ENCODE results near the gene SRCIN1.
"Not testable (repeated sequence)": the region's sequence is repeated elsewhere in the genome, so short reads cannot be mapped to it uniquely, and the experiment has no call there.

Gene SRCIN1

DNA sequence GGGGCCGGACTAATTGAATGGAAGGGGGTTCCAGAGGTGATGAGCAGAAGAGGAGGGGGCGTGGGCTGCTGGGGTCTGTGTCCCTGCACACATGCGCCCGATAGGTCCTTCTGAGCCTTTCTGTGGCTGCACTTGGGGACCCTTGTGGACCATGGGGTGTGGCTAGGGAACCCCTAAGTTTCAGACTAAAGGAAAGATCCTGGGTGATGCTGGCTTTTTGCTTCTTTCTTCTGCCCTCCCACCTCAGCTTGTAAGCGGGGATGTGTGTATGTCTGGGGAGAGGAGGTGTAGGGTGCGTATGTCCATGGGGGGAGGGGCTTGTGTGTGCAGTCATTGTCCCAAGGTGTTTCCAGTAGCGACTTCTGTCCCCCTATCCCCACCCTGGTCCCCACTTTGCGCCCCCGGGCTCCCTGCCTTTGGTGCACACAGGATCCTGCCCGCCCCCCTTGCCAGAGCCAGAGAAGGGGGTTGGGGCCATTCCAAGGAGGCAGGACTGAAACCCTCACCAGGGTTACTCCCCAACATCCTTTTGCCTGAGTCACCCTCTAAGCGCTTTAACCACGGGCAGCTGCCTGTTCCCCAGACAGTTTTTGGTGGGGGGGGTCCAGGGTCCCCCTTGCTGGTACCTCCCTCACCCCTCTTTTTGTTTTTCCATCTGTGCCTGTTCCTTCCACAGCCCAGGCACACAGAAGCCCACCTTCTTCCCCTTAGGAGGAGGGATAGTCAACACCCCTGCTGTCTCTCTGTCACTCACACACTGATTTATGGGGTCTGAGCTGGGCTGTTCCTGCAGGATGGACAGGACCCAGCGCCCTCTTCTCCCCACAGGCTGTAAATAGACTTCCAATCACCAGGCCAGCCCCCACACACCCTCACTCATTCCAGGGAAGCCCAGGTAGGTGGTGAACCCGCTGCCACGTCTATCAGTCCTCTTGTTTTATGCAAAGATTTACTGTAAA, 94.3 kb downstream of the SRCIN1 start:
- DNase-seq (ENCODE audit: low read depth in 1 of 2, low spot score in 1 of 2) = no peak

DNA sequence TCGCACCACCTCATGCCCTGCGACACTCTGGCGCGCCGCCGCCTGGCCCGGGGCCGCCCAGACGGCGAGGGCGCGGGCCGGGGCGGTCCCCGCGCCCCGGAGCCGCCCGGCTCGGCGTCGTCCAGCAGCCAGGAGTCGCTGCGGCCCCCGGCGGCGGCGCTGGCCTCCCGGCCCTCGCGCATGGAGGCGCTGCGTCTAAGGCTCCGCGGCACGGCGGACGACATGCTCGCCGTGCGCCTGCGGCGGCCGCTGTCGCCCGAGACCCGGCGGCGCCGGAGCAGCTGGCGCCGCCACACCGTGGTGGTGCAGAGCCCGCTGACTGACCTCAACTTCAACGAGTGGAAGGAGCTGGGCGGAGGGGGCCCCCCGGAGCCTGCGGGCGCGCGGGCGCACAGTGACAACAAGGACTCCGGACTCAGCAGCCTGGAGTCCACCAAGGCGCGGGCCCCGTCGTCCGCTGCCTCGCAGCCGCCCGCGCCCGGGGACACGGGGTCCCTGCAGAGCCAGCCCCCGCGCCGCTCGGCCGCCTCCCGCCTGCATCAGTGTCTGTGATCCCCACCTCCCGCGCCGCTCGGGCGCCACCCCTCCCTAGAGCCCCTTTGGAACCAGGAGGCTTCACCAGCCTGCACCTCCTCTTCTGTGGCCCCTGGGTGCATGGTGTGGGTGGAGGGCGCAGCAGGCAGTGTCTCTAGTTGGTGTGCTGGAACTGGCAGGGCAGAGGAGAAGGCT, 95.2 kb downstream of the SRCIN1 start:
- DNase-seq (ENCODE audit: low read depth in 1 of 2, low spot score in 1 of 2) = no peak

DNA sequence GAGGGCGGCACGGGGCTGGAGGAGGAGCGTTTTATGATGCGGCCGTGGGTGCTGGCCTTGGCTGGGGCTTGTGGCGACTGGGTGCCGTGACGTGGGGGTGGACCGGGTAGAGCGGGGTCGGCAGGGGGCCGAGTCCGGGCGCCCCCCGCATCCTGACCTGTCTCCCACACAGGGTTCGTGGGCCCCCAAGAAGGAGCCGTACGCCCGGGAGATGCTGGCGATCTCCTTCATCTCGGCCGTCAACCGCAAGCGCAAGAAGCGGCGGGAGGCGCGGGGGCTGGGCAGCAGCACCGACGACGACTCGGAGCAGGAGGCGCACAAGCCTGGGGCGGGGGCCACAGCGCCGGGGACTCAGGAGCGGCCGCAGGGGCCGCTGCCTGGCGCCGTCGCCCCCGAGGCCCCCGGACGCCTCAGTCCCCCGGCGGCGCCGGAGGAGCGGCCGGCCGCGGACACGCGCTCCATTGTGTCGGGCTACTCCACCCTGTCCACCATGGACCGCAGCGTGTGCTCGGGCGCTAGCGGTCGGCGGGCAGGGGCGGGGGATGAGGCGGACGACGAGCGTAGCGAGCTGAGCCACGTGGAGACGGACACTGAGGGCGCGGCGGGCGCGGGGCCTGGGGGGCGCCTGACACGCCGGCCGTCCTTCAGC, 95.9 kb downstream of the SRCIN1 start:
- DNase-seq (ENCODE audit: low read depth in 1 of 2, low spot score in 1 of 2) = no peak

DNA sequence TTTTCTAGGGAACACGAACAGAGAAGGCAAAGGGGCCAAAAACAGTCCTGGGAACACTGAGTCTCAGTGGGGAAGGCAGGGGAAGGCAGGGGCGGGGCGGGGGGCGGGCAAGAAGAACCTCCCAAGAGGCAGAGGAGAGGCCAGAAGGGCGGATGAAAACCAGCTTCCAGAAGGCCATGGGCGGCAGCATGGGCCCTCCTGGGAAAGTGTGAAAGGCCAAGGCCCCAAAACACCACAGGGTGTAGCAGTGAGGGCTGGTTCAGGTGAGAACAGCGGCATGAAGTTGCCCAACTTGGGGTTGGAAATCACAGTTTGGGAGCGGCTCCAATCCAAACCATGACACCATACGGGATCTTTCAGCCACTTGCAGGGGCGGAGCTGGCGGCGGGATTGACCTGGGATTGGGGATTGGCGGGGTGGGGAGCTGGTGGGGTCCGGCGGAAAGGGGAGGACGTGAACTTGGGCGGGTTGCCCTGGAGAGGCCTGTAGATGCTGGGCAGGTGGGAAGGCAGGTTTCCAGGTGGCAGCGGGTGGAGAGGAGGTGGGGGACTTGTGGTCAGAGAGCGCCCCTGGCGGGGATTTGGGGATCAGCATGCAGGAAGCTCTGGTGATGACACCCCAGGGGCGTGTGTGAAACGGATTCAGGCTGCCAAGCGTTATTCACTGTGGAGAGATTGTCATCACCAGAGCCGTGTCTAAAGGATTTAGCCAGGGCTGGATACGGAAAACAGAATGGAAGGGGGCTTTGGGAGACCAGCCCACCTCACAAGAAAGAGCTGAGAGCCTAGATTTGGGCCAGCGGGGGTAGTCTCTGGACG, 96.6 kb downstream of the SRCIN1 start:
- peak; percentile 47 to 55 for DNase-seq (ENCODE audit: low read depth in 1 of 2, low spot score in 1 of 2)

DNA sequence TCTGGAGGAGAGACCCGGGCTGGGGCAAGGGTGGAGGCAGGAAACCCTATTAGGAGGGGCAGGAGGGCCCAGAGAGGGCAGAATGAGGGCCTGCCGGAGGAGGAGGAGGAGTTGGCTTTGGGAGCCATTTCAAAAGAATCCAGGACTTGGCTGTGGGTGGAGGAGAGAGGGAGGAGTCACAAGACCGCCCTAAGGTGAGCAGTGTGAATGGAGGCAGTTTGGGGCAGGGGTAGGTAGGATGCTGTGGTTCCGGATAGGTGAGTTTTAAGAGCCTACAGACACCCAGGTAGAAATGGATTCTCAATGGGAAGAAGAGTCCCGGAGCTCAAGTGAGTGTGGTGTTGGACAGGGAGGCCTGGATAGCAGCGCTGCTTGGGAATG, 97.2 kb downstream of the SRCIN1 start:
- no peak for DNase-seq (ENCODE audit: low read depth in 1 of 2, low spot score in 1 of 2)

DNA sequence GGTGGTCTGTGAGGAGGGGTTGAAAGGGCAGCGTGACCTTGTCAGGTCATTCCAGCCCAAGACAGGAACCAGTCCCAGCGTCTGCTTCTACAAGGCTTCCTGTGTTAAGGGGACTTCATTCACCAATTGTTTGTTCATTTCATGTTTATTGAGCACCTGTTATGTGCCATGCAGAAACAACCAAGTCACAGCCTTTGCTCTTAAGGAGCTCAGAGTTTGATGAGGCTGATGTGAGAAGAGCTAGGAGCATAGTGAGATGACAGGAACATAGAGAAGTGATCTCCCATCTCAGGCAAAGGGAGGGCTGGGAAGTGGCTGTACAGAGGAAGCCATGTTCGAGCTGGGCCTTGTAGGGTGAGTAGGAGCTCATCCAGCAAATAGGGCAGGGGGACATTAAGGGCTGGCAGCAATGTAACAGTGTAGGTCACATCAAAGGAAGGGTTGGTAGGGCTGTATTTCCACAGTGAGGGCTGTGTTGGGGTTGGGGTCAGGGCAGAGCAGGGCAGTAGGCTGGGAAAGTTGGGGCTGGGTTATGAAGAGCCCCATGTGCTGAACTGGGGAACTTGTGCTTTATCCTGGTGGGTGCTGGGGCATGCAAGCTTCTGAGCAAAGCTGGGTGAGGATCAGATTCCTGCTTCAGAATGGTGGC, 97.7 kb downstream of the SRCIN1 start:
- DNase-seq (ENCODE audit: low read depth in 1 of 2, low spot score in 1 of 2) = no peak

DNA sequence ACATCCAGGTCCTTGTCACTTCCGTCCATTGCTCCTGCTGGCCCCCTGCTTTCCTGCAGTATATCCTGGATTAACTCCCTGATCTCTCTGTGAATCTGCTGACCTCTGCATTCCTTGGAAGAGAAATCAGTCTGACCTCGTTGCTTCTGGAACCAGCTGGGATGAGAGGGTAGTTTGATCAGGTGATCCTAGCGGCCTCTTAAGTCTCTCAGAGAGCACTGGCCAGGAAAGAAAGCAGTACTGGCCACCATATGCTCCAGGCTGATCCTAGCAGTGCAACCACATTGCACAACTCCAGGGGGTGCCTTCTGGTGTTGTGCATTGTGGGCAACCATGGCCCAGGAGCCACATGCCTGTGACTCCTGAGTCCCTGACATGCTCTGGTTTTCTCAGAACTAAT, 98.3 kb downstream of the SRCIN1 start:
- no peak for DNase-seq (ENCODE audit: low read depth in 1 of 2, low spot score in 1 of 2)

DNA sequence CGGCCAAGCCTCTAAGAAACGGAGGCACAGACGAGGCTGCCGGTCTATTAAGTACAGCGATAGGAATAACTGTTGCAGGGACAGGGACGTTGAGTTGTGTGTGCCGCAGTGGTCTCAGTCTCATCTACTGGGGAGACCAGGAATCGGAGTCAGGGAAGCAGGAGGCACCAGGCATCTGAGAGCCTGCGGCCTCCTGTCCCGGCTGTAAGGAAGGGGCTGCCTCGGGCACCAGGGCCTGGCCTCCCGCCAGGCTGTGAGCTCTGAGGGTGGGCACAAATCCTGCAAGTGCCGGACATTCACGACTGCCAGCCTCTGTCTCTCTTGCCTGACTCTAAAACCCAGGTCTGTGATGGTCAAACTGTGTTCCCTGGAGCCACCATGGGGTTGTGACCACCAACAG, 101.5 kb downstream of the SRCIN1 start:
- no peak for DNase-seq (ENCODE audit: low read depth in 1 of 2, low spot score in 1 of 2)

DNA sequence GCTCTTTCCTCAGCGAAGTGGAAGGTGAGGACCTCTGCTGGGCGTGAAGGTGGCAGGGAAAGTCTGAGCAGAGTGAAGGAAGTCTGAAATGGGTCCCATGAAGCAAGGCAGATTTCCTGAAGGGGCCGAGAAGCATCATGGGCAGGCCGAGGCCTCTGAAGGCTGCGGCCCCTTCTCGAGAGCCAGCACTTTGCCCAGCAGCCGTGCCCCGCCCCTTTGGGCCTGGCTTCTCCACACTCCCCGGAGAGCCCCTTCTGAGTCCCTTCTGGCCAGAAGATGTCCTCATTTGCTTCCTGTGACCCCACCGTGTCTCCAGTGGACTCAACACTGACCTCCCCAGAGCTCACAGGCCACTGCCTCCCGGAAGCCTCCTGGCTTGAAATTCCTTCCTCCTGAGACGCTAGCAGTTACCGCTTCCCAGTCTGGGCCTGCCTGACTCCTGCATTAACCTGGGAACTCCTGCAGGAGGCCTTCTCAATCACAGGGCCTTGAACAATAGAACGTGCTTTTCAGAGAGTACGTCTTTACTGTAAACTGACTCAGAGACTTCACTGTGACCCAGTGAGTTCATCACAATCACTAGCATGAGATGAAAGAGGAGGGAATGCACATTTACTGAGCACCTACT, 102.4 kb downstream of the SRCIN1 start:
- not testable (repeated sequence) for DNase-seq (ENCODE audit: low read depth in 1 of 2, low spot score in 1 of 2)

DNA sequence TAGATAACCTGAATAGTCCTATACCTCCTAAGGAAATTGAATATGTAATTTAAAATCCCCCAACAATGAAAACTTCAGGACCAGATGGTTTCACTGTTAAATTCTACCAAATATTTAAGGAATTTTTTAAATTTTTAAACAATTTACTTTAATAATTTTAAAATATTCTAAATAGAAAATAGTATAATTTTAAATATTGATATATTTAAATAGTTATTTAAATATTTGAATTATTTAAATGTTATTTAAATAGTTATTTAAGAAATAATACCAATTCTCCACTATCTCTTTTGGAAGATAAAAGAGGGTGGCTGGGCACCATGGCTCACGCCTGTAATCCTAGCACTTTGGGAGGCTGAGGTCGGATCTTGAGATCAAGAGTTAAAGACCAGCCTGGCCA, 104.0 kb downstream of the SRCIN1 start:
- DNase-seq (ENCODE audit: low read depth in 1 of 2, low spot score in 1 of 2) = not testable (repeated sequence)

DNA sequence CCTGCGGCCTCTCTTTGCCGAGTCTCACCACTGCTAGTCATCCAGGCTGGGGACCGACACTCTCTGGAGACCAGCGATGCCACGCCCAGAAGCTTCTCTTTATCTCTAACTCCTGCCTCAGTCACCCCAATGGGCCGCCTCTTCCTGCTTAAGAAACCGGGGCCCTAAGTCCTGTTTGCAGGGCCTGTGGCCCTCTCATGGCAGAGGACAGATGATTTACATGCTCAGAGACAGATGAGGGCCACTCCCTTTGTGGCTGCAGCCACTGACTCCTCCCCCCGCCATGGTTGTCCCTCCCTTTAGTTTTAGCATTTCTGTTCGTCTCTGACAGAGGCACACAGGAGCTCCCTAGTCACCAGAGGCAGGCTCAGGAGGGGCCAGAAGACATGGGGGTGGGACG, 106.5 kb downstream of the SRCIN1 start:
- DNase-seq (ENCODE audit: low read depth in 1 of 2, low spot score in 1 of 2) = not testable (repeated sequence)

DNA sequence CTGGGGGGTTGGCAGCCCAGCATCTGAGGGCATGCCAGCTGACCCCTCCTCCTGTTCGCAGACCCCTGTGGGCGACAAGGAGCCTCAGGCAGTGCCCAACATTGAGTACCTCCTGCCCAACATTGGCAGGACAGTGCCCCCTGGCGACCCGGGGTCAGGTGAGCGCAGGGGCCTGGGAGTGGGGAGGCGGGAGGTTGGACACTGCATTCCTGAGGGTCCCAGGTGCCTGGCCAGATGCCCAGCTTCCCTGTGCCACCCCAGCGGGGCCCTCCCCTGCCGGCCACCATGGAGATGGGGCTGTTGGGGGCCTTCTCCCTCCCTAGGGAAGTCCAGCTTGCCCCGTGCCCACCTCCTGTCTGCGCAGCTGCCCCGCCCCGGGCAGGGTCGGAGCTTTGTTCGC, 107.4 kb downstream of the SRCIN1 start:
- no peak for DNase-seq (ENCODE audit: low read depth in 1 of 2, low spot score in 1 of 2)

DNA sequence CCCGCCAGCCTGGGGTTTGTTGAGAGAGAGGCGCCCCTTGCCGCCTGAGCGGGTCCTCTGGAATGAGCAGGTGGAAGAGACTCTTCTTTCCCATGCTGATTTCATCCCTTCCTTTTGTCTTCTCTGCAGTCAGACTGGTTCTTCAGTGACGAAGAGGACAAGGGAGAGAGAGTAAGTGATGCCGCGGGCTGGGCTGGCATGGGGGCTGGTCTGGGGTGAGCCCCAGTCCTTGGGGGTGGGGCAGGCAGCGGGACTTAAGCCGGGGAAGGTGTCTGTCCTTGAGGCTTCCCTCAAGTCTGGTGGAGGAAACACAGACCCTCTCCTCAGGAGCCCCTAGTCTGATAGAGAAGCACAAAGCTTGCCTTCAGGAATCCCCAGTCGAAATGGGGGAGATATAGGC, 108.1 kb downstream of the SRCIN1 start:
- DNase-seq (ENCODE audit: low read depth in 1 of 2, low spot score in 1 of 2) = not testable (repeated sequence)

DNA sequence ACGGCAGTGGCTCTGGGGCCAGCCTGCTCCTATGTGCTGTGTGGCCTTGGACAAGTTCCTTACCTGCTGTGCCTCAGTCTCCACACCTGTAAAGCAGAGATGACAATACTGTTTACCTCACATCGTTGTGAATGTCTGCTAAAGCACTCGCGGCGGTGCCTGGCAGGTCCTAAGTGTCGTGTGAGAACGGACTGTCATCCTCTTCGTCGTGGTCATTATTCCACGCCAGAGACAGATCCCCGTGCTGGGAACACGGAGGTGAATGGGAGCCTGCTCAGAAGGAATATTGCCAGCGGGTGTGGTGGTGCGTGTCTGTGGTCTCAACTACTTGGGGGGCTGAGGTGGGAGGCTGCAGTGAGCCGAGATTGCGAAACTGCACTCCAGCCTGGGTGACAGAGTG, 111.6 kb downstream of the SRCIN1 start:
- DNase-seq (ENCODE audit: low read depth in 1 of 2, low spot score in 1 of 2) = not testable (repeated sequence)

DNA sequence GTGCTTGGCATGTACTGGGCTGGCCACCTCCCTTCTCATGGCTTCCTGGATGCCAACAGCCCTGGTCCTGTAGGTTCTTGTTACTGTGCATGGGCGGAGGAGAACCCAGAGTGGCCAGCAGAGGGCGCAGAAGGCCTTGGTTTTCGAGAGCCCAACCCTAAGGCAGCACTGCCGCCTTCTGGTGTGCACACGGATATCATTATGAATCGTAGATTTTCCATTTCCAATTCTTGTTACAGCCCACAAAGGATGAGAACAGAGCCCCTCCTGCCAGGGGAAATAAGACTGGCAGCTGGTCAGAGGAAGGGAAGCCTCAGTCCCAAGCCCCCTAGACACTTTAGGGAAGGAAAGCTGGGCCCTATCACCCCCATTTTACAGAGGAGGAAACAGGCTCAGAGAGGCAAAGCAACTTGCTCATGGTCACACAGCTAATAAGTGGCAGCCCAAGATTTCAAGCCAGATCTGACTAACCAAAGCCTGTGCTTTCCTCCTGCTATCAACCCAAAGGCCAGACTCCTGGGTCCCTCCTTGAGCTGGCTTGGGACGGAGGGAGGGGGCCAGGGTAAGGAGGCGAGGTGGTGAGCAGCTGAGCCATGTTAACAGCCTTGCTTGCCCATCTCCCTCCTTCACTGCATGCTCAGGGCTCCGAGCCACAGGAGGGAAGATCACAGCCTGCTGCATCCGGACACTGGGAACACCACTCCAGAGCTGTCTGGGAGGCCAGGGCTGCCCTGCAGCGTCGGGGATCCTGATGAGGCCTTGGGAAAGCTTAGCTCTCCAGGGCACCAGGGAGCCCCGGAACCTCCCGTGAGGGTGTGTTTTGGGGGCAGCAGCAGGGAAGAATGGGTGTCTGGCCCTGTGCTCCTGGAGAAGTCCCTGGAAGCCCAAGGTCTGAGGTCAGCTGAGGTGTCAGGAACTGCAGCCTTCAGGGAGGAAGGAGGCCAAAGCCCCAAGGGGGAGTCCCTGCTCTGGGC, 113.4 kb downstream of the SRCIN1 start:
- DNase-seq (ENCODE audit: low read depth in 1 of 2, low spot score in 1 of 2) = peak; percentile 82 to 91

DNA sequence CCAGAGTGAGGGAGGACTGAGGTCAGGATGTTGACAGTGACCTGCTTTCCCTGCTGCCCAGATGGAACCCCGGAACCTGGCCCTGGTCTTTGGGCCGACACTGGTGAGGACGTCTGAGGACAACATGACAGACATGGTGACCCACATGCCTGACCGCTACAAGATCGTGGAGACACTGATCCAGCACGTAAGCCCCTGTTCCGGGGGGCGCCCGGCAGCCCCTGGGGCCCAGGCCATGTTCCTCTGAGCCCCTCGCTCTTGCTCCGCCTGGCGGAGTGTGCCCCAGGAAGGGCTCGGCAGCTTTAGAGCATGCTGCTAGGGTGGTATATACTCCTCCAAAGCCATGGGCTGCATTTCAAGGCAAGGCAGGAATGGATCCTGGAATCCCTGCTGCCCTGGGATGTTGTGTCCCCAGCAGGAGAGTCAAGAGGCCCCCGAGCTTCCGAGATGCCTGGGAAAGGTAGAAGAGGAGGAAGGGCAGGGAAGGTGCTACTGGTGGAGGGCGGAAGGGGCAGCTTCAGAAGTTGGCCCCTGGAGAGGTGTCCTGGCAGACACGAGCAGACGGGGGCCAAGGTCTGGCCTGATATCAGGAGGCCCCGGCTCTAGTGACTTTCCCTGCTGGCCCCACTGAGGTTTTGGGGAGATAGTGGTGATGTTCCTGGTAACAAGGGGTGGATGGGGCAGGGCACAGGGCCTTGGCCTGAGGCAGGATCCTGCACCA, 114.2 kb downstream of the SRCIN1 start:
- DNase-seq (ENCODE audit: low read depth in 1 of 2, low spot score in 1 of 2) = not testable (repeated sequence)

DNA sequence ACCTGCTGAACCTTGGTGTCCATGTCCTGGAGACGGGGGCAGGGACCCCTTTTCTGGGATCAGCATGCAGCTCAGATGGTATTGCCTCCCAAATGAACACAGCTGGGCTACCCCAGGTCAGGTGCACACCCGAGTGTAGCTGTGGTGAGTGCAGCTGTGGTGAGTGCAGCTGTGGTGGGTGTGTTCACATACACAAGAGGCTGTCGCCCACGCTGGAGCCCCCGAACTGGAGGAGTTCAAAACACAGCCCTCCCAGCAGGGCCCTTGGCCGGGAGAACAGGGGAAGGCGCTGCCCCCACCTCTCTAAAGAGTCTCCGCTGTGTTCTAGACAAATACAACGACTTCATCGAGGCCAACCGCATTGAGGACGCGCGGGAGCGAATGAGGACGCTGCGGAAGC, 116.0 kb downstream of the SRCIN1 start:
- not testable (repeated sequence) for DNase-seq (ENCODE audit: low read depth in 1 of 2, low spot score in 1 of 2)

DNA sequence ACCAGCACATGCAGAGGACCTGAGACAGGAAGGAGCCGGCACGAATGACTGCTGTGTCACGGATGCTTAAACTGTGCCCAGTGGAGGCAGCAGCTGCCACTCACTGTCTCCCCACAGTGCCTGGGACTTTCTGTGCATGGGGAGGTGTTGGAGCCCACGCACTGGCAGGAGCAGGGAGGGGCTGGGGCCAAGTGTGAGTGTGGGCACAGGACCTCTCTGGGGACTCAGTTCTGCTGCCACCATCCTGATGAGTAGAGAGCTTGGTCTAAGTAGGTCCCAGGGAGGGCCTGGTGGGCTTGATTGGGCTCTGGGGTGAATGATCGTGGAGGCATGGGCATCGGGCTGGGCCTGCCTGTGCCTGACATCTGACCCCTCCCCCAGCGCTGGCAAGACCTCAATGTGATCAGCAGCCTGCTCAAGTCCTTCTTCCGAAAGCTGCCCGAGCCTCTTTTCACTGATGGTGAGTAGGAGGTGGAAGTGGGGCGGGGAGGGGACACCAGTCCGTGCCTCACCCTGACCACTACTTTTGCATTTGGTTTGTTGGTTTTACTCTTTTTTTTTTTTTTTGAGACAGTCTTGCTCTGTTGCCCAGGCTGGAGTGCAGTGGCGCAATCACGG, 120.0 kb downstream of the SRCIN1 start:
- DNase-seq (ENCODE audit: low read depth in 1 of 2, low spot score in 1 of 2) = peak in 1 of 2 donors; percentile 17

Data from activated T-helper 1 cell treated with anti-CD3 and anti-CD28 coated beads, Interleukin-2, amount 50 U/mL, for 16 hours (primary cell).